Epithelial cell of proximal tubule (primary cell): ENCODE data around the gene CBX1. TPM values are rescaled to one million over a fixed set of nuclear protein-coding genes. Genes with fewer than 3 reads are reported as not detected.

ENCODE experiments used
- DNase-seq: peaks from one replicate; pipeline ENCODE4 v3.0.0-alpha.2; 2011; ENCODE audit warnings: low read depth
- H3K4me3 ChIP-seq: 2 replicates; pipeline ENCODE4 v1.5.1; 2011; ENCODE audit warnings: low read depth, mild to moderate bottlenecking, low read length
- total RNA-seq: library from RNA; depleted of rRNA; stranded (reverse); fragments of >200 nt; gene quantifications from 2 replicates; pipeline ENCODE4 v1.2.3, GENCODE V29; 2015
- TF ChIP-seq, protein P1 (sequence below): conservative IDR thresholded peaks from 2 replicates; pipeline ENCODE4 v1.5.1; 2012; ENCODE audit warnings: low read depth, mild to moderate bottlenecking, low read length

CBX1 gene
- total RNA-seq, 1 donor from 2014 or later, result 105 TPM

DNA sequence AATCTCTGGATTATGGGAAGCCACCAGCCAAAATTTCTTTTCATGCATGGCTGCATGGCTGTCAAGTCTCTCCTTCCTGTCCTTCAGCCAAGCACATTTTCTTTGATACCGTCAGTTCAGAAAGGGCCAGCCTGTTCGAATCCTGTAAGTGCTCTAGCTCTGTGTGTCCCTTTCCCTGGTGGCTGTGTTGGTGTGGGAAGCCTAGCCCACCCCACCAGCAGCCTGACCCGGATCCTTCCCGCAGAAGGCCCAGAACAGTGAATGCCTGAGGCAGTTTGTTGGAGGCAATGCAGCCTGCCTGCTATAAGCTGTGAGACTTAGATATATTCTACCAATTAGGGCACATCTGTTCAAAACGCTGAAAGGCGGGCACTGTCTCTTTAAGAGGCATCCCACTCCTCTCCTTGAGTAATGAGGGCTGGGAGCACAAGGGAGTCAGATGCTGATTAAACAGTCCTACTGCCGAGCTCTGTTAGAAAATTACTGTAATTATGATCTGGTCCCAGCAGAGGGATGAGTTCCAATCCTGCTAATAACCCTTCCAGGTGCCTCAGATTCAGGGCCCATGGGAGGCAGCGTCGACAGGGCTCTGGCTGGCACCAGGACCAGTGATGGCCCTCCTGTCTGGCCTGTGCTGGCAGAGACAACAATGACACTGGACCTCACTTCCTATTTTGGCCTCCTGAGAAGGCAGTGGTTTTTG is 24.7 kb upstream of the CBX1 start:
- TF ChIP-seq, protein P1, sequence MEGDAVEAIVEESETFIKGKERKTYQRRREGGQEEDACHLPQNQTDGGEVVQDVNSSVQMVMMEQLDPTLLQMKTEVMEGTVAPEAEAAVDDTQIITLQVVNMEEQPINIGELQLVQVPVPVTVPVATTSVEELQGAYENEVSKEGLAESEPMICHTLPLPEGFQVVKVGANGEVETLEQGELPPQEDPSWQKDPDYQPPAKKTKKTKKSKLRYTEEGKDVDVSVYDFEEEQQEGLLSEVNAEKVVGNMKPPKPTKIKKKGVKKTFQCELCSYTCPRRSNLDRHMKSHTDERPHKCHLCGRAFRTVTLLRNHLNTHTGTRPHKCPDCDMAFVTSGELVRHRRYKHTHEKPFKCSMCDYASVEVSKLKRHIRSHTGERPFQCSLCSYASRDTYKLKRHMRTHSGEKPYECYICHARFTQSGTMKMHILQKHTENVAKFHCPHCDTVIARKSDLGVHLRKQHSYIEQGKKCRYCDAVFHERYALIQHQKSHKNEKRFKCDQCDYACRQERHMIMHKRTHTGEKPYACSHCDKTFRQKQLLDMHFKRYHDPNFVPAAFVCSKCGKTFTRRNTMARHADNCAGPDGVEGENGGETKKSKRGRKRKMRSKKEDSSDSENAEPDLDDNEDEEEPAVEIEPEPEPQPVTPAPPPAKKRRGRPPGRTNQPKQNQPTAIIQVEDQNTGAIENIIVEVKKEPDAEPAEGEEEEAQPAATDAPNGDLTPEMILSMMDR, result no peak
- no peak for DNase-seq
- H3K4me3 ChIP-seq, result no peak overlapping the region

DNA sequence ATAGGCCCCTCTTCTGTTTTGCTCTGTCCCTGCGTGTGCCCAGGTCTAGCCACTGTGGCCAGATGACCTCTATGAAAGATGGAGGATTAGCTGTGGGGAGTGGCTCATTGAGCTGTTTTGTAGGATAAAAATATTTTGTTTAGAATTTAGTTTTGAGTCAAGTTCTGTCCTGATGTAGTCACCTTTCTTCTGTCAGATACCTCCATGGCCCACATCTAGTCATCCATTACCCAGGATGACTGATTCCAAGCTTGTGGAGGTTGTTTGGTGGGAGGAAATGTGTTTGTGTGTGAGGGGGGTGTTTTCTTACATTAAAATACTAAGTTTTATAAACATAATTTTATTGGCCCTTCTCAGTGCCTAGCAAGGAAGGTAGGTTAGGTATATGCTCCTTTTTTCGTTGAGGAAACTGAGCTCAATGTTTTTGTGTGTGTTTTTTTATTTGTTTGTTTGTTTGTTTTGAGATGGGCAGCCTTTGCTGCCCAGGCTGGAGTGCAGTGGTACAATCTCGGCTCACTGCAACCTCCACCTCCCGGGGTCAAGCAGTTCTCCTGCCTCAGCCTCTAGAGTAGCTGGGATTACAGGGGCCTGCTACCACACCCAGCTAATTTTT is 22.6 kb upstream of the CBX1 start:
- H3K4me3 ChIP-seq, result no peak overlapping the region
- no peak for DNase-seq
- TF ChIP-seq, protein P1, result no peak

DNA sequence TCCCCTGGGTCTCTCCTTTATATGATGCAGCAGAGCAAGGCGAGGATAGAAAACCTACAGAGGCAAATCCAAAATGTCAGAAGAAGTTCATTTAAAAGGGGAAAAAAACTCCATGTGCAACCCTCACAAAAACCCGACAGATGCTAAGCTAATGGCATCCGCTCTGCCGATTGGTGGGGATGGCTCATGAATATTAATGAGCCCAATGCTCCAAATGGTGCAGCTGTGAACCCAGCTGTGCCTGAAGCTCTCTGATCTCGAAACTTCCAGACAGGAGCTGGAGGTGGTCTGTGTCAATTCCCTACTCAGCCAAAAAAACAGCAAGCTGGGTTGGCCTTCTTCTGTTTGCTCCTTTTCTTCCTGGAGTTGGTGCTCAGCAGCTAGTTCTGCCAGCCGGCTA is 21.8 kb upstream of the CBX1 start:
- H3K4me3 ChIP-seq, result no peak overlapping the region
- no peak for DNase-seq
- TF ChIP-seq, protein P1, result no peak

DNA sequence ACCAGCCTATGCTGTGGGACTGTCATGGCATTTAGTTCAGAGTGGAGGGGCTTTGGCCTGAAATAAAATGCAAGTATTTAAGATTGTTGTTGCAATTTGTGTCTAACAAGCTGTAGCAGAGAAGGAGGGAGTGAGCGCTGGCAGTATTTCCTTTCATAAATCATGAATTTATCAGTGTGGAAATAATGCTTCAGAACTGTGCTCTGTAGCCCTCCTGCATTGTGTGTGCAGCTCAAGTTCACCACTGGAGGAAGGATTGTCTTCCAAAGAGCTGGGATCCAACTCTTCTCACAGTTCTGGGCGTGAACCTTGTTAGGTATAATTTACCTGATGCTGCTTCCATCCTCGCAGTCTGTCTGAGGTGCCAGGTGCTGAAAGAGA is 21.4 kb upstream of the CBX1 start:
- no peak for DNase-seq
- H3K4me3 ChIP-seq, result no peak overlapping the region
- TF ChIP-seq, protein P1, result no peak

DNA sequence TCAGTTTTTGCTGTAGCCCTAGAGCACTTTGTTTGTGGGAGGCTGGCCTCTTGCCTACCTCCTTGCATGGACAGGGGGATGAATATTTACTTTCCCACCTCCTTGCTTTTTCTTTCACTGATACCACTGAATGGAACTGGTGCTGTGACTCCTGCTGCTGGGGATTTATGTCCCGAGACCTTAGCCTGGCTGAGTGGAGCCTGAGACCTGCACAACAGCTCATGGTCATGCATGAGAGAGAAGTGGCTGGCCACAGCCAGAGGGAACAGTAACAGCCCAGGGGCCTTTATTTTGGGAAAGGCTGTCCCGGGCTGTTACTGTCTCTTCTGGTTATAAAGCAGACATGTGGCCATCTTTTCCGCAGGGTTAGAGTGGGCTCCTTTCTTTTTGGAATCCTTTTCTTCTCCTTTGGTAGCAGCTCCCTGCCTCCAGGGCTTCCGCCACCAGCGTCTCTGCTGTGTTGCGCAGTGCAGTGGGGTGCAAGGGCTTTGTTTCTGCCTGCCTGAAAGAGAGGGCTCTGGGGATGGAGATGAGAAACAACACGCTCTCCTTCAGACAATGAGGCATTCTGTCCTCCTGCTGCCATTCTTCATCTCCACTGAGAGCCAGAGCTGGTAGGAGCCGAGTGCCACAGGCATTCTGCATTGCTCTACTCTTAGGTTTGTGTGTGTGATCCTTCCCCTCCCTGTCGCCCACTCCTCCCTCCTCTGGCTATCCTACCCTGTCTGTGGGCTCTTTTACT is 20.8 kb upstream of the CBX1 start:
- no peak overlapping the region for H3K4me3 ChIP-seq
- TF ChIP-seq, protein P1, result no peak

DNA sequence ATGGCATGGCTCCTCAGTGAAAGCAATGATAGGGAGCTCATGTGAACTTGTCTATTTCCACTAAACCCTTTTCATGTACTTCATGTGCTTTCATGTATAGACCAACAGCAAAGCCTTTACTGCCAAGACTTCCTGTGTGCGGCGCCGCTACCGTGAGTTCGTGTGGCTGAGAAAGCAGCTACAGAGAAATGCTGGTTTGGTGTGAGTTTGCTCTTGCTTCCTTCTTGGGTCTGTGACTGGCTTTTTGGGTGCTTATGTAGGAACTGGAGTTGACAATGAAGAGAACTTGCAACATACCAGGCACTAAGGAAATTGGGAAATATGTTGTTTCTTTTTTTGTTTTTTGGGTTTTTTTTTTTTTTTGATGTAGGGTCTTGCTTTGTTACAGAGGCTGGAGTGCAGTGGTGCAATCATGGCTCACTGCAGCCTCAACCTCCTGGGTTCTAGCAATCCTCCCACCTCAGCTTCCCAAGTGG is 12.0 kb upstream of the CBX1 start:
- DNase-seq, result no peak
- no peak overlapping the region for H3K4me3 ChIP-seq
- TF ChIP-seq, protein P1, result no peak

More for the DNA sequence above, 20.8 kb upstream of the CBX1 start:
- no peak for DNase-seq
